Activated CD8-positive, alpha-beta memory T cell treated with anti-CD3 and anti-CD28 coated beads, Interleukin-2, amount 50 U/mL, for 48 hours (primary cell): ENCODE results near the gene BCORL1.

Experiments used
- DNase-seq: peaks from one replicate; pipeline ENCODE4 v3.0.0-alpha.2; 2020

BCORL1 gene, protein sequence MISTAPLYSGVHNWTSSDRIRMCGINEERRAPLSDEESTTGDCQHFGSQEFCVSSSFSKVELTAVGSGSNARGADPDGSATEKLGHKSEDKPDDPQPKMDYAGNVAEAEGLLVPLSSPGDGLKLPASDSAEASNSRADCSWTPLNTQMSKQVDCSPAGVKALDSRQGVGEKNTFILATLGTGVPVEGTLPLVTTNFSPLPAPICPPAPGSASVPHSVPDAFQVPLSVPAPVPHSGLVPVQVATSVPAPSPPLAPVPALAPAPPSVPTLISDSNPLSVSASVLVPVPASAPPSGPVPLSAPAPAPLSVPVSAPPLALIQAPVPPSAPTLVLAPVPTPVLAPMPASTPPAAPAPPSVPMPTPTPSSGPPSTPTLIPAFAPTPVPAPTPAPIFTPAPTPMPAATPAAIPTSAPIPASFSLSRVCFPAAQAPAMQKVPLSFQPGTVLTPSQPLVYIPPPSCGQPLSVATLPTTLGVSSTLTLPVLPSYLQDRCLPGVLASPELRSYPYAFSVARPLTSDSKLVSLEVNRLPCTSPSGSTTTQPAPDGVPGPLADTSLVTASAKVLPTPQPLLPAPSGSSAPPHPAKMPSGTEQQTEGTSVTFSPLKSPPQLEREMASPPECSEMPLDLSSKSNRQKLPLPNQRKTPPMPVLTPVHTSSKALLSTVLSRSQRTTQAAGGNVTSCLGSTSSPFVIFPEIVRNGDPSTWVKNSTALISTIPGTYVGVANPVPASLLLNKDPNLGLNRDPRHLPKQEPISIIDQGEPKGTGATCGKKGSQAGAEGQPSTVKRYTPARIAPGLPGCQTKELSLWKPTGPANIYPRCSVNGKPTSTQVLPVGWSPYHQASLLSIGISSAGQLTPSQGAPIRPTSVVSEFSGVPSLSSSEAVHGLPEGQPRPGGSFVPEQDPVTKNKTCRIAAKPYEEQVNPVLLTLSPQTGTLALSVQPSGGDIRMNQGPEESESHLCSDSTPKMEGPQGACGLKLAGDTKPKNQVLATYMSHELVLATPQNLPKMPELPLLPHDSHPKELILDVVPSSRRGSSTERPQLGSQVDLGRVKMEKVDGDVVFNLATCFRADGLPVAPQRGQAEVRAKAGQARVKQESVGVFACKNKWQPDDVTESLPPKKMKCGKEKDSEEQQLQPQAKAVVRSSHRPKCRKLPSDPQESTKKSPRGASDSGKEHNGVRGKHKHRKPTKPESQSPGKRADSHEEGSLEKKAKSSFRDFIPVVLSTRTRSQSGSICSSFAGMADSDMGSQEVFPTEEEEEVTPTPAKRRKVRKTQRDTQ (N-terminal part only)

DNA sequence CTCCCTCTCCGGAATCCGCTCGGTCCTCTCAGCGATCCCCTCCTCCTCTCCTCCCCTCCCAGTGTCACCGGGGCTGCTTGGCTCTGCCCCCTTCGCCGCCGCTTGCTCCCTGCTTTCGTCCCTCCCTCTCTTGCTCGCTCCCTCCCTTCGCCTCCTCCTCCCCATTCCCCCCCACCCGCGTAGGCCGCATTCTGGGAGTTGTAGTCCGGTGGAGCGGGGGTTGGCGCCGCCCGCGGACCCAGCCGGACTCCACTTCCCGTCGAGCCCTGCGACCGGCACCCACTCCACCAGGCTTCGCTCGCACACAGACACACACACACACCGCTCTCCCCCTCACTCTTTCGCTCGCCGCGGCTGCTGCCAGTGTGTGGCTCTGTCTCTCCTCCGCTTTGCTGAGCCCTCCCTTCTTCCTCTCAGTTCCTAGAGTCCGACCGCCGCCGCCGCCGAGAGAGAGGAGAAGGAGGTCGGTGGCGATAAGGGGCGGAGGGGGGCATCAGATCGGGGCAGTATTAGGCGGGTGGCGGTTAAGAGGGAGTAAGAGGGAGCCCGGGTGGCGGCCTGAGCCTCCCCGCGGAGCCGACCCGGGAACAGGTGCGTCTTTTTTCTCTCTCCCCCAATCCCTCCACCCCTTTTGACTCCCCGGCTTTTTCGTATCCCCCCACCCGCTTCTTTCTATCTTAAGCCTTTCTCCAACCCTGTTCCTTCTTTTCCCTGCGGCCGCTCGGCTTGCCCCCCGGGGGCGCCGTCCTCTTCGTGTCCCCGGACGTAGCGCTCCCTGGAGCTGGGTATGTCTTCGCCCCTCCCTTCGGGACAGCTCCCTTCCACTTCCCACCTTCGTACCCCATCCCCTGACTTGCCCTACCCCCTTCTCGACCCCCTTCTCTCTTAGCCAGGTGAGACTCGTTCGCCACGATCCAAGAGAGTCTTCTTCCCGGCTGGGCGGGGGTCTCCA lies at the start of gene BCORL1:
Gene BCORL1, plus strand, starts transcription at position 336 of the 952 bp plus-strand sequence. CDS start 22,597 bp downstream, outside the sequence.
- DNase-seq, result peak; percentile 88

DNA sequence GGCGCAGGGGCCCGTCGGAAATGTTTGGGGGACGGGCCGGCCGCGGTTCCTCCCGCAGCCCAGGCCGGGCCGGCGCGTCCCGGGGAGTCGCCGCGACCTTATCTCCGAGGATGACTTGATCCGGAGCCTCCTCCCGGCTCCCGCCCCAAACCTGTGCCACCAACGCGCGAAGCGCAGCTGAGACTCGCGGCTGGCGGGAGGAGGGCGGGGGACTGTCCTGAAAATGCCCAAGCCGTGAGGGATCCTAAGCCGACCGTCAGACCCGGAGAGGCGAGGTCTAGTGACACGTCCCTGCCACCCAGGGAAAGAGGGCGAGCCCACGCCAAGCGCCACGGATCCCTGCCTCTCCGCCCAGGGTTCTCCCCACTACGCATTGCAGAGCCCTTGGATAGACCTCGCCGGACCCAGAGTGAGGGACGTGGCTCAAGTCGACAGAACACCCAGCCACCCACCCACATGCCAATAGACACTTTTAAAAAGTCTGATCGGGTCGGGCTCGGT lies 49.6 kb upstream of the BCORL1 start:
- DNase-seq, result peak; percentile 52

DNA sequence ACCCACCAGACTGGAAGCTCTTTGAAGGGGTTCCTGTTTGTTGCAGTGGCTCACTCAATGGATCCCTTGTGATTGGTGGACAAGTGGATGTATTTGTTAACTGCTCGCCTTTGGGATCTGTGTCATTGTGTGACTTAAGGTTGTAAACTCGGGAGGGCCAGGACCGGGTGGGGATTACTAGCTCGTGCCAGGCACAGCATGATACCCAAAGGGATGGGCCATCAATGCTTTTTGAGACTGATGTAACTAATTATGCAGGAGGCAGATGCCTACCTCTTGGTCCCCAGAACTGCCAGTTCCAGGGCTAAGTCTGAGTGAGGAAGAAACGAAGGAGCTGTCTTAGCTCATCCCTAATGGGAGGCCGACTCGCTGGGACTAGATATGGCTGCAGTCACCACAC lies 48.7 kb upstream of the BCORL1 start:
- DNase-seq, result no peak

DNA sequence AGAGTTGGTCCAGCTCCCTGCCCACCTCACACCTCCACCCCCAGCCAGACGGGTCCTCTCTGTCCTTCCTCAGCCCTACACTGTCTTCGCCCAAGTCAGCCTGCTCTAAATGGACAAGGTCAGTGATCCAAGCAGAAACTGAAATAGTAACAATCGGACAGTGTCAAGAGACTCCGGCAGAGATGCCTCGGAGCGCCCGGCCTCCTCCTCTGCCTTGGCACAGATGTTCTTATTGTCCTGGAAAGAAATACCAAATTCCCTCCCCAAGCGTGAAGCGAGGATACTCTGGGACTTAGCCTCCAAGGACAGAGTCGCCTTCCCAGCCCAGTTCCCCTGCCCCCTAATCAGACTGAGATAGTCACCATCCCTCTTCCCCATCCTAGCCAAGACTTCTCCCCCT lies 48.0 kb upstream of the BCORL1 start:
- no peak for DNase-seq

DNA sequence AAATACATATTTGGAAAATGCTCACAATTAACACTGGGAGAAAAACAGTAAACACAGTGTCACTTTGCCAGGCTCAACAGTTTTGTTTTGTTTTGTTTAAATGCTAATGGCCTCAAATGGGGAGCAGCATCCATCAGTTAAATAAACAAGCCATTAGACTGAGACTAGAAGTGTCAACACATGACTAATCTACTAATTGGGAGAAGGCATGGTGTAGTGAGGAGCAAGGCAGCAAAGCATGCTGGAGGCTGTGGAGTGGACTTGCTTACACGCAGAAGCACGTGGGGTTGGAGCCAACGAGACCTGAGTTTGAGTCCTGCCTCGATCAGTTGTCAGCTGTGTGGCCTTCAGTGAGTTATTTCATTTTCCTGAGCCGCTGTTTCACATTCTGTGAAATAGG lies 47.5 kb upstream of the BCORL1 start:
- no peak for DNase-seq

DNA sequence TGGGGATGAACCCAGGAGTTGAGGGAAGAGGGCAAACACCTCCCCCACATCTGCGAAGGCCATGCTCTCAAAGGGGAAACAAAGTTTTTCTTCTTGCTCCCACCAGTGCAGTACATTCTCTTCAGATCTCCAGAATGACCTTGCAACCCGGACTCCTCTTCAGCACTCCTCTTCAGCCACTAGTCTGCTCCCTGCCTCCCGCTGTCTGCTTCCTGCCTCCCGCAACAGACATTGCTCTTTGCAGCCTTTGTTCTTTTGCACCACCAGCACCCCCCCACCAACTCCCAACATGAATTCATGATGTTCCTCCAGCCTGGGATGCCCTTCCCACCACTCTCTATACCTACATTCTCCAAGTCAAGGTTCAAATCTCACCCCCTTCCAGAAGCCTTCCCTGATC lies 44.4 kb upstream of the BCORL1 start:
- no peak for DNase-seq

DNA sequence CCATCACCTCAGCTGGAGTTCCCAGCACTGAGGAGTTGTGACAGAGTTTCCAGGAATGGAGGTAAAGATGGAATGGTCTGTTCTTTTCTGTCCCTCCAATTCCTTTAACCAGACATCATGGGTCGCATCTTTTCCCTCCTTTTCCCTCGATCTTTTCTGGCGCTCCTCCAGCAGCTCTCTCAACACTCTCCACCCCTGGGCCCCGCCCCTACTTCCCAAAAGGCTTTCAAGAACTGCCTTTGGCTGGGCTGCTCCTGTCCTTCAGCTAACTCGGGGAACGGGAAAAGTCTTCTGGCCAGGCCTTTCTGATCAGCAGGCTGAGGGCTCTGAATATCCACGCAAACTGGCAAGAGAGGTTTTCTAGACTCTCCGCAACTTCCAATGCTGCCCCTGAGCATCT lies 42.4 kb upstream of the BCORL1 start:
- DNase-seq, result no peak

DNA sequence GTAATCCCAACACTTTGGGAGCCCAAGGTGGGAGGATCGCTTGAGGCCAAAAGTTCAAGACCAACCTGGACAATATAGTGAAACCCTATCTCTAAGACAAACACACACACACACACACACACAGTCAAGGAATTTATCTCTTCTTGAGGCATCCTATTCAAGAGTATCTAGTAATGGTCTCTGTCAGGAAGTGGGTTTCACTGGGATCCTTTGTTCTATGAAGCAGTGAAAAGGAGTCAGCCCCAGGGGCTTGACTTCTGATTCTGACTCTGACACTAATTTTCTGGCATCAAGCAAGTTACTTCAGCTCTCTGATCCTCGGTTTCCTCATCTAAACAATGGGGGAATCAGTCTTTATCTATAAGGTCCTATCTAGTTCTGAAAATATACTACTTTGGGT lies 41.7 kb upstream of the BCORL1 start:
- no peak for DNase-seq

DNA sequence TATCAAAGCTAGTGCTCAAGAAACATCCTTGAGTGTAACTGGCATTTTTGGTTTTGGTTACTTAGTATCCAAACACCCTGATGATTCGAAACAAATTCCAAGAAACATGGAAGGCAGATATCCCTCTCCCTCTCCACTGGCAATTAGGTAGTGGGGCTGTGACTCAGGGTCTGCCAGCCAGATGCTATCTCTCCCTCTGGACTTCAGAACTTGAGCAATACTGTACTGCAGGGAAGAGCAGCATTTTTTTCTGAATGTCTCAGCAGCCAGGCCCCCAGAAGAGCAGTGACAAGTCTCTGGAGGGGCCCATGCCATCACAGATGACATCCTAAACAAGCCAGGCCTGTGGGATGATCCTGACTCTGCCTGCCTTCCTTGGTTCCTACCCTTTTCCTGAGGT lies 37.3 kb upstream of the BCORL1 start:
- no peak for DNase-seq

DNA sequence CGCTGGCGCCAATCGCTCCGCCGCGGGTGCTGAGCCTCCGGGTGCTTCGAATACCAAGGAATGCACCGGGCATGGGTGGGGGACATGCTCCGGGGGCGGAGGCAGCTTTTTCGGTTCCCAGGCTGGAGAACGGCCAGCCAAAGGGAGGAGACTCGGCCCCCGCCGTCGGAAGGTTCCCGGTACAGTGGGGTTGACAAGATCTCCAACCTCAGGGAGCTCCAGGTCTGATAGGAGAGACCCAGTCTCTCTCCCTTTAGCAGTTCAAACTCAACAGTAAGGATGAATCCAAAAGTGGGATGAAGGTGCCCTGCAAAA lies 29.1 kb upstream of the BCORL1 start:
- no peak for DNase-seq

DNA sequence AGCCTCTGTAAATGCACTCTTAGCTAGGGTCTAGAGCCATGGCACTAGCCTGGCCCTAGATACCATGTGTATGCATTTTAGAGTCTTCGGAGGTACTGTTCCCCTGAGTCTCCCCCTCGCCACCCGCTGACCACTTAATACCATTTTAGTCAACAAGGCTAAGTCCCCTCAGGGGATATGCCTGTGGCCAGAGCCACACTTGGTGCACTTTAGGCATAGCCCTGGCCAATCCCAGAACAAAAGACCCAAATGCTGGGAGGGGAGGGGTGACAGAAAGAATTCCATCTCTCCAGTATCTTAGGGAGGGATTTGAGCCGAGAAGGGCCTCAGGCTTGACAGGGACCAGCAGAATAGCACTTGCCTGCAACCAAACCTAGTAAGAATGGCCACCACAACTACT lies 28.6 kb upstream of the BCORL1 start:
- DNase-seq, result no peak

DNA sequence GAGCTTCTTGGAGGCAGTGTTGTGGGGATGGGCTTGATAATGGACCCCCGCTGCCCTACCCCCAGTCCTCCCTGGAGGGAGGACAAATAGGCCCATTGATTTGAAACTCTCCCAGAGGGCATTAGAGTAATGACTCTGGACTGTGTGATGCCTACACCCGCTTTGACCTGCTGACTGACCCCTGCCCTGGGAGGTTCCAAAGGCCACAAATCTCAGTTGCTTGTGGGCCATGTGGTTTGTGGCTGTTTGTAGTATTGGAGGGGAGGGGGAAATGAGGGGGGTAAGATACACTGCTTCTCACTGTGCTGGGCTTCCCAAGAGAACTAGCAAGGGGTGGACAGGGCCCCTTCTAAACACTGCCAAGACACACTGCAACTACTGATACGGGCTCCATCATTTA lies 27.6 kb upstream of the BCORL1 start:
- no peak for DNase-seq

DNA sequence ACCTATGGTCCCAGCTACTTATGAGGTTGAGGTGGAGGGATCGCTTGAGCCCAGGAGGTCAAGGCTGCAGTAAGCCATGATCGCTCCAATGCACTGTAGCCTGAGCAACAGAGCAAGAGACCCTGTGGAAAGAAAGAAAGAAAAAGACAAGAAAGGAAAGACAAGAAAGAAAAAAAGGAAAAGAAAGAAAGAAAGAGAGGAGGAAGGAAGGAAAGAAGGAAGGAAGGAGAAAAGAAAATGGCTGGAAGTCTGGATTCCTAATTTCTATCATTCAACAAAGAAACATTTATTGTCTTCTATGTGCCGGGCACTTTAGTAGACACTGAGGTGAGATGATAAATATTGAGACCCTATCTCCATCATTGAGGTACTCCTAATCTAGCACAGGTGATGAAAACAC lies 26.8 kb upstream of the BCORL1 start:
- DNase-seq, result no peak

DNA sequence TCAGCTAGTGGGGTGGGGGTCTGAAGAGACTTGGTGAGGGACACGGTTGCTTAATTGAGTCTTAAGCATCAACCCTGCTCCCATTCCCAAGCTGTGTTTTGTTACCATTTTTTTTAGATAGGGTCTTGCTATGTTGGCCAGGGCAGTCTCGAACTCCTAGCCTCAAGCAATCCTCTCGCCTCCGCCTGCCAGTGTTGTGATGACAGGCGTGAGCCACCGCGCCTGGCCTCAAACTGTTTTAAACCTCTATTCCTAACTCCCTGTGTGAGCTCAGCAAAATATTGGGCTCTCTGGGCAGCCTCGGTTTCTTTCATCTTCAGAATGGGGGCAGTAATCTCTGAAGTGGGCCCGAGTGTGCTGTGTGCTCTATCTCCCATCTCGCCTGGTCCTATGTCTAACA lies 26.3 kb upstream of the BCORL1 start:
- no peak for DNase-seq

DNA sequence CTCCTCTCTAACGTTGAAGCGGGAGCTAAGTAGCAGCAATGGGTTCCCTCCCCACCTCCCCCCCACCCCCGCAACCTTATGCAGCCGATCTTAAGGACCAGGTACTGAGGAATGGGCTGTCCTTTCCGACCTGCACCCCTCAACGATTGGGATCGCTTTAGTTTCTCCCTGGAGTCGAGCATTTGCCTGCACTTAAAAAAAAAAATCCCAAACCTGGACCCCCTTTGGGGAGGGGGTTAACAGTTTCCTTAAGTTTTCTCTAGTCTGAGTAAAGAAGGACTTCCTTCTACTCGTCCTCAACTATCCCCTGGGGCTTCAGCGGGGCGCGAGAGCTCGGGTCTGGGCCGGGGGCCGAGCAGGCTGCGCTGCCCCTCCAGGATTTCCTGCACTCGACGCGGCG lies 25.7 kb upstream of the BCORL1 start:
- no peak for DNase-seq

DNA sequence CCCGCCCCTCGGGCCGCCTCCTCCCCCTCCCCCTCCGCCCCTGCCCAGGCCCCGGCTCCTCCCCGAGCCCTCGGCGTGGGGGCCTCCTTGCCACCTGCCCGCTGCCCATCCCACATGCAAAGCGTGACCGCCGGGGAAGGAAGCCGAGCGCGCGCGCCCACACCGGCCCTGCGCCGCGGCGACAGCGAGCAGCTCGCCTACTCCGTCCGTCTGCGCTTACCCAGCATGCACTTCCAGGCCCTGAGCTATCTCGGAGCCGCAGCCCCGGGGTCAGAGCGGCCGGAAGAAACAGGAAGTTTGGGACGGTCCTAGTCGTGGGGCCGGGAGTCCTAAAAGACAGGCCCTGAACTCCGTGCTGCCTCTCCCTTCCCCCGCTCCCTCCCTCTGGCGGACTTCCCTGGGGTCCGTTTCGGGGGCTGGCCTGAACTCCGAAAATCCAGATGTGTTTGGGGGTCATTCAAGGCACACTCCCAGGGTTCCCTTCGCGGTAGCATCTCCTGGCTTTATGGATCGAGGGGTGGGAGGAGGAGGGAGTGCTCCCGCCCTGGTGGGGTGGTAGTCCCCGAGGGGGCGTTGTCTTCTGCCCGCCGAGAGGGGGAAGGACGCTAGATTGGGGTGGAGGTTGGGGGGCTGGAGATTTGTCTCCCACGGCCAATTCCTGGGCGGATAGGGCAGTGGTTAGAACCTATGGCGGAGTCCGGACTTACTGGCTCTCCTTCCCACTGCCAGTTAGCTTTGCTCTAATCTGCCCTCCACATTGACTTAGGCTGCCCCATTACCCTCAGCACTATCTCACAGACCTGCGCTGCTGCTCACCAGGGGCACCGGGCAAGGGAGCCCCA lies 25.0 kb upstream of the BCORL1 start:
- peak; percentile 74 for DNase-seq

DNA sequence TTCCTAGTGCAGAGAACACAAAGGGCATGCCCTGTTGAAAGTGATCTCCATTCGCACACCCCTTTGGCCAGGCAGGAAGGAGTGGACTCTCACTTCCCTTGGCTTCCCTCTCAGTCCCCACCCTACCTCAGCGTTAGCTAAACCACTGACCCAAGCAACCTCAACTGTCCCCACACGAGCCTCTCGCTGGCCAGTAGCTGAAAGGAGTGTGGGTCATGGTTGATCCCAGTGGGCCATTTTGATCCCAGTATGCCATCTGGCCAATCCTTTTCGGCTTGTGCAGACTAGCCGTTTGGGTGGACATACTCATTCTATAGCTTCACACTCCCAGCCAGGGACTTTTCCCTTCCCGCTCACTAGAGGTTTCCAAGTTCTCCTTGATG lies 24.4 kb upstream of the BCORL1 start:
- no peak for DNase-seq

DNA sequence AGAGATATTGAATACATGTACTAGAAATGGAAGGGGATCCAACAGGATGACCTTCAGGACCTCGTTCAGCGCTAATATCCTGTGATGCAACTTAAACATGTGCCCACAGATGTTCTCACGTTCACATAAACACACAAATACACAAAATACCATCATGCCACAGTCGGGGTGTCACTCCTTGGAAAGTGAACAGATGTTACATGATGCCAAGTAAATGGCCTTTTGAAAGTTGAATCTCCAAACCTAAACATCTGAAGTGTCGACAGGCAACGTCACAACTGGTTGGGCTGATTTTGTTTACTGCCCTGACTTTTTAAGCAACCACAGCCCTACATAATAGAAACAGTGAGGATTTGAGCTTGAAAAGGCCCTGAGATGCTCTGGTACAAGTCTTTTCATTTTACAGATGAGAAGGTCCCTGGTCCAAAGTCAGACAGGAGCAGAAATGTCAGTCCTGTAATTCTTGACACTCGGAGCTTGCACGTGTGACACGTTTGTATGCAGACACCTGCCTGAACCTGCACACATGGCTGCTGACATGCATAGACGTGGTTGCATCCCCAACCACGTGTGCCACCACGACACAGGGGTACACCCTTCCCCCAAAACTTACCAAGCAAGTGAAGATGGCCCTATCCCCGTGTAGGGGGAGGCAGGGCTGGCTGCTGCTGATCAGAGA lies 23.5 kb upstream of the BCORL1 start:
- no peak for DNase-seq

DNA sequence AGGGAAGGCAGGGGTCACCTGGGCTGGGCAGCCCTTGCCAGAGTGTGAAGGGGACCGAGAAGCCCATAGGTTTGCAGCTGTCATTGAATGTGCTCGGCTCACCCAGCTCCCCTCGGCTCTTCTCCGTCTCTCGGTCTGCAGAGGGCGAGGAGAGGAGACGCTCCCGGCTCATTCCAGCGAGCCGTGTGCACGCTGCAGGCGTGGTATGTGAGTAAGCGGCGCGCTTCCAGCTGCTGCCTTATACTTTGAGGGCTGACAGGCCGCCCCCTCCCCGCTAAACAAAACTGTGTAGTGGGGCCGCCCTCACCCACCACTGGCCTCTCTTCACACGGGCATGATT lies 23.0 kb upstream of the BCORL1 start:
- DNase-seq, result no peak

DNA sequence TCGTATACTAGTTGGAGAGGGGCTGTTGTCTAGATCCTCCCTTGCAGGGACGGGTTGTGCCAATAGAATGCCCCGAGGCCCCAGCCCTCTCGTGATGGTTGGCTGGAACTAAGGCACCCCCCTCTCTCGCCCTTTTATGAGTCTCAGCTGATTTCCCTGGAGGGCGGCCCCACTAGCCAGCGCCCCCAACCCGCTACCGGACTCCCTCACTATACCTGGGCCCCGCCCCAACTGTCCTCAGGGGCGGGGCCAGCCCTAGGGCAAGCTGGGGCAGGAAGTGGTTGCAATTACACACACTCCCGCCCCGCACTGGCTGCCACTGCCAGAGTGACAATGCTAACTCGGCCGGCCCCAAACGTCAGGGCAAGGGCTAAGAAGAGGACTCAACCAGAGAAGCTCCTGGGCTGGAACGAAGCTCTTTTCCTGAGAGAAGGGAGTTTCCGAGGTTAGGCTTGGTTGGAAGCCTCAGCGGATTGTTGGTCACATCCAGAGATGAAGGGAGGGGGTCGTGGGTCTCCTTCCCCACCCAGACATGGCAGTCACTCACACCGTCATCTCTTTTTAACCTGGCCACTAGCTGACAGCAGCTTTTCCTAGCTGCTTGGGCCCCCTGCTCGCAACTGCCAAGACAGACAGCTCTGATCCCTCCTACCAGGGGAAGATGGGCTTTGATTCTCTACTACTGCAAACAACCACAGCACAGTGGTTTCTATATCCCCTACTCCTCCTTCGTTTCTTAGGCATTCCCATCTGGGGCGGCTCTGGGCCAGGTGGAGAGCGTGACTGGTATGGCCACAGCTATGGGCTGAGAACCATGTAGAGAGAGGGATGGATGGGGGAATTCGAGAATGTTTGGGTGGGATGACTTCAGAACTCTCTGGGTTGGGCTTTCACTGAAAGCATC lies 21.0 kb upstream of the BCORL1 start:
- peak; percentile 80 for DNase-seq
